Ovary (tissue), 9 donors: ENCODE results near the gene PFN2. TPM values are rescaled to one million over a fixed set of nuclear protein-coding genes. Genes with fewer than 3 reads are reported as not detected.

Experiments used
- DNase-seq, 5 donors: peaks; one replicate each; pipeline ENCODE4 v3.0.0-alpha.2; 2019 to 2020
- H3K27ac ChIP-seq, 2 donors: fragments of 200-600 bp; one replicate each; pipeline versions ENCODE4 v1.5.1 to v1.8.0; 2019 to 2022
- H3K27me3 ChIP-seq: fragments of 200-600 bp; one replicate; pipeline ENCODE4 v1.8.0; 2022
- H3K36me3 ChIP-seq: fragments of 200-600 bp; sonication (generic); one replicate; pipeline ENCODE4 v1.5.1; 2019
- H3K4me1 ChIP-seq: one replicate; pipeline ENCODE4 v1.8.1; 2013; ENCODE audit warnings: mild to moderate bottlenecking, moderate library complexity; ENCODE audit not compliant: insufficient read depth
- H3K4me3 ChIP-seq: fragments of 200-600 bp; sonication (generic); one replicate; pipeline ENCODE4 v1.5.1; 2017
- H3K9me3 ChIP-seq, 2 donors: fragments of 200-600 bp in 1 of 2; sonication (generic) in 1 of 2; one replicate each; pipeline versions ENCODE4 v1.5.1 to v1.8.1; 2013 to 2019; ENCODE audit warnings: mild to moderate bottlenecking in 1 of 2, moderate library complexity in 1 of 2
- EP300 ChIP-seq: sonication (generic); formaldehyde crosslinking; IDR thresholded peaks from one replicate; pipeline ENCODE4 v1.6.1; 2017; ENCODE audit warnings: antibody characterized with exemption
- POLR2A ChIP-seq: fragments of 450-650 bp; IDR thresholded peaks from one replicate; pipeline ENCODE4 v1.6.1; 2017; ENCODE audit warnings: antibody characterized with exemption, mild to moderate bottlenecking, moderate library complexity
- WGBS, 3 donors: extraction: QIAGEN DNeasy Blood & Tissue Kit in 1 of 3; methylation state at CpG; one replicate each; pipeline versions ENCODE4 v1.1.5 to v1.1.7; 2013 to 2017; 5-methylcytosine and 5-hydroxymethylcytosine counted together
- intact Hi-C, 4 donors: fragments of 100-400 bp; cut with DNase I; formaldehyde crosslinking; loops; one replicate each; pipeline versions ENCODE4 v1.11.0 to v1.15.1; 2022 to 2023
- polyA plus RNA-seq, 2 donors: library from polyadenylated mRNA; stranded (reverse); fragments of 200-250 nt in 1 of 2; fragments of 350-450 nt in 1 of 2; fragmentation: Illumina TruSeq in 1 of 2; extraction: RNeasy Lipid Tissue Mini Kit (QIAGEN cat#74804) in 1 of 2; gene quantifications; one replicate each; pipeline ENCODE4 v1.2.3, GENCODE V29; 2013 to 2014
- total RNA-seq, 7 donors: library from RNA; depleted of rRNA in 2 of 7; stranded (reverse); fragments of >200 nt in 2 of 7; fragmentation: NEBNext Ultra II Directional in 3 of 7; extraction: Animal tissue kit (Norgen Biotek cat#: 25700) in 3 of 7; gene quantifications; one replicate each; pipeline versions ENCODE4 v1.1.0 to v1.2.4, GENCODE V29; 2016 to 2023
- TF ChIP-seq, protein P1 (sequence below), 3 donors: fragments of 450-650 bp in 2 of 3; fragments of 200-600 bp in 1 of 3; IDR thresholded peaks; one replicate each; pipeline versions ENCODE4 v1.5.1 to v1.8.0; 2016 to 2022; ENCODE audit warnings: antibody characterized with exemption in 3 of 3, mild to moderate bottlenecking in 1 of 3
- donor health status: DM: no; HTN: no; CAD: no; lungs with moderate emphysema.
- donor health status: DM: no; HTN: no; CAD: no.
- donor health status: Bipolar disorder and iron deficiency.
- donor health status: DM: yes; HTN: yes; CAD: no.
- donor health status: DM: no; HTN: no; CAD: no.
- donor health status: DM: yes; HTN: yes; CAD: no.

The PFN2 gene
- total and polyA plus RNA-seq, 9 donors: 48.3 to 175 (median 88.9) TPM

- Histone ChIP-seq H3K27ac (no peak overlapping the region), H3K36me3 (no peaks in the 10 kb centered on the region), H3K4me1 (peaks cover 5% of the 10 kb centered on the region), H3K27me3 (no peaks in the 10 kb centered on the region), H3K4me3 (no peak overlapping the region), H3K9me3 (no peaks in the 10 kb centered on the region)
- DNase-seq: no peak
- TF ChIP-seq, protein P1, sequence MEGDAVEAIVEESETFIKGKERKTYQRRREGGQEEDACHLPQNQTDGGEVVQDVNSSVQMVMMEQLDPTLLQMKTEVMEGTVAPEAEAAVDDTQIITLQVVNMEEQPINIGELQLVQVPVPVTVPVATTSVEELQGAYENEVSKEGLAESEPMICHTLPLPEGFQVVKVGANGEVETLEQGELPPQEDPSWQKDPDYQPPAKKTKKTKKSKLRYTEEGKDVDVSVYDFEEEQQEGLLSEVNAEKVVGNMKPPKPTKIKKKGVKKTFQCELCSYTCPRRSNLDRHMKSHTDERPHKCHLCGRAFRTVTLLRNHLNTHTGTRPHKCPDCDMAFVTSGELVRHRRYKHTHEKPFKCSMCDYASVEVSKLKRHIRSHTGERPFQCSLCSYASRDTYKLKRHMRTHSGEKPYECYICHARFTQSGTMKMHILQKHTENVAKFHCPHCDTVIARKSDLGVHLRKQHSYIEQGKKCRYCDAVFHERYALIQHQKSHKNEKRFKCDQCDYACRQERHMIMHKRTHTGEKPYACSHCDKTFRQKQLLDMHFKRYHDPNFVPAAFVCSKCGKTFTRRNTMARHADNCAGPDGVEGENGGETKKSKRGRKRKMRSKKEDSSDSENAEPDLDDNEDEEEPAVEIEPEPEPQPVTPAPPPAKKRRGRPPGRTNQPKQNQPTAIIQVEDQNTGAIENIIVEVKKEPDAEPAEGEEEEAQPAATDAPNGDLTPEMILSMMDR (IDR thresholded peaks at IDR 0.05): no peak
- intact Hi-C loops: loop anchor here (5.0 to 10.0 kb wide), 3 partner anchors 217 to 257 kb away; no protein-coding TSS in a partner anchor
These were observed 5.4 kb downstream of the PFN2 start for GRCh38 chr3:149965278-149965677.

DNA sequence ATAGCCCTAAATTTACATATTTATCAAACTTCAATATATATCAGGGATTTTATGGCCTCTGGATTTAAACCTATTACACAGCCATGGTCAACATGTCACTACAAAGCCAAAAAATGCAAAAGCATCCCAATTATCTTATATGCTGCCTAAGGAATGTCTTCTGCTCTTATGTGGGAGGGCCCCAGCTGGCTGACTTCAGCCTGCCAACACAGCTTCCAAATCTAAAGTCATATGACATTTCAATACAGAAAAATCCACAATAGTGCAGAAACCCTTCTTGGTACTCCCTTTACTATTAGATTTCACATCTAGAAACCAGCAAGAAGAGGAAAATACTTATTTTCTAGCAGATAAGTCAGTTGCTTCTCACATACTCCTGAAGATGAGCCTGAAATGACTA is 6.4 kb downstream of the PFN2 start:
- intact Hi-C loops: loop anchor here in 2 of 4 donors (10.0 kb wide), 1 partner anchor 221 kb away; no protein-coding TSS in a partner anchor

GRCh38 chr3:149963485-149963884 is 7.2 kb downstream of the PFN2 start:
- 94 to 95% (median 95%) methylated on average over 2 of the region's 2 CpGs for WGBS, 3 donors
- H3K27me3 ChIP-seq: no peaks in the 10 kb centered on the region
- H3K27ac ChIP-seq: no peak overlapping the region
- TF ChIP-seq, protein P1 (IDR thresholded peaks at IDR 0.05): no peak
- no peak for TF ChIP-seq EP300
- no peak for TF ChIP-seq POLR2A
- intact Hi-C loops: loop anchor here in 2 of 4 donors (10.0 kb wide), 1 partner anchor 221 kb away; no protein-coding TSS in a partner anchor
- H3K9me3 ChIP-seq: no peaks in the 10 kb centered on the region
- peaks cover 5% of the 10 kb centered on the region for H3K4me1 ChIP-seq
- no peaks in the 10 kb centered on the region for H3K36me3 ChIP-seq
- no peak overlapping the region for H3K4me3 ChIP-seq
- DNase-seq: no peak

More for the DNA sequence above, 6.4 kb downstream of the PFN2 start:
- Histone ChIP-seq H3K36me3 (no peaks in the 10 kb centered on the region), H3K4me3 (no peak overlapping the region), H3K4me1 (peaks cover 5% of the 10 kb centered on the region), H3K9me3 (no peaks in the 10 kb centered on the region), H3K27ac (no peak overlapping the region), H3K27me3 (no peaks in the 10 kb centered on the region)
- TF ChIP-seq EP300 (no peak), POLR2A (no peak)
- TF ChIP-seq, protein P1 (IDR thresholded peaks at IDR 0.05): no peak
- DNase-seq: no peak

DNA sequence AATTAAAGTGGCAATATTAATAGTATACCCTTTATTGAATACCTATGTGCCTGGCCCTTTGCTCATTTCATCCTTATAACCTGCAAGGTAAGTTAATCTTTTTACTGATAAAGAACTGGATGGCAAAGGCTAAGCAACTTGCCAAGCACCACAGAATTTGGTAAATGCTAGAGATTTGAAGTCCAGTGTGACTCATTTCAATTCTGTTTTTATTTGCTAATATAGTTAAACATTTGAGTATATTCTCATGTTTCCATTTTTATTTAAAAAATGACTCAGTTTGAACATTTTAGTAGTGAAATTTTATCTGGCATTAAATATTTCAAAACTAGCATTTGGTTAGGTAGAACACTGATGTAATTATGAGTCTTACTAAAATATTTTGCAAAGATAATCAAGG is 11.3 kb downstream of the PFN2 start:
- no peak overlapping the region for H3K27ac ChIP-seq
- intact Hi-C loops: no loop called here
- H3K4me3 ChIP-seq: no peak overlapping the region
- DNase-seq: no peak
- H3K36me3 ChIP-seq: no peaks in the 10 kb centered on the region
- peaks cover 2% of the 10 kb centered on the region for H3K4me1 ChIP-seq
- TF ChIP-seq, protein P1 (IDR thresholded peaks at IDR 0.05): no peak
- TF ChIP-seq EP300 (no peak), POLR2A (no peak)
- H3K9me3 ChIP-seq: no peaks in the 10 kb centered on the region
- H3K27me3 ChIP-seq: no peaks in the 10 kb centered on the region
